Stomach smooth muscle (tissue), 2 donors: ENCODE results near the gene SCAMP4.
A peak's percentile ranks its signal among the peaks of the same experiment; 100 is the strongest.
"Not testable (repeated sequence)": the region's sequence is repeated elsewhere in the genome, so short reads cannot be mapped to it uniquely, and the experiment has no call there.

Experiments
- H3K27ac ChIP-seq: one replicate; pipeline ENCODE4 v1.7.0; 2013; ENCODE audit warnings: mild to moderate bottlenecking, low read length, inconsistent platforms
- H3K27me3 ChIP-seq, 2 donors: one replicate each; pipeline ENCODE4 v1.7.0; 2013; ENCODE audit warnings: low read length in 2 of 2; ENCODE audit not compliant: insufficient read depth in 2 of 2, control insufficient read depth in 1 of 2
- H3K36me3 ChIP-seq, 2 donors: one replicate each; pipeline ENCODE4 v1.7.0; 2013; ENCODE audit warnings: low read length in 2 of 2; ENCODE audit not compliant: control insufficient read depth in 2 of 2, insufficient read depth in 2 of 2
- H3K4me1 ChIP-seq: one replicate; pipeline ENCODE4 v1.7.0; 2013; ENCODE audit warnings: low read length; ENCODE audit not compliant: control insufficient read depth, insufficient read depth
- H3K4me3 ChIP-seq, 2 donors: one replicate each; pipeline ENCODE4 v1.7.0; 2013; ENCODE audit warnings: low read length in 2 of 2
- H3K9ac ChIP-seq, 2 donors: one replicate each; pipeline ENCODE4 v1.7.0; 2013; ENCODE audit warnings: low read length in 2 of 2, mild to moderate bottlenecking in 1 of 2
- H3K9me3 ChIP-seq, 2 donors: one replicate each; pipeline ENCODE4 v1.7.0; 2013; ENCODE audit warnings: low read length in 2 of 2; ENCODE audit not compliant: control insufficient read depth in 2 of 2
- donor health status: healthy.
- donor health status: Pancreatic carcinoma.

Gene SCAMP4

DNA sequence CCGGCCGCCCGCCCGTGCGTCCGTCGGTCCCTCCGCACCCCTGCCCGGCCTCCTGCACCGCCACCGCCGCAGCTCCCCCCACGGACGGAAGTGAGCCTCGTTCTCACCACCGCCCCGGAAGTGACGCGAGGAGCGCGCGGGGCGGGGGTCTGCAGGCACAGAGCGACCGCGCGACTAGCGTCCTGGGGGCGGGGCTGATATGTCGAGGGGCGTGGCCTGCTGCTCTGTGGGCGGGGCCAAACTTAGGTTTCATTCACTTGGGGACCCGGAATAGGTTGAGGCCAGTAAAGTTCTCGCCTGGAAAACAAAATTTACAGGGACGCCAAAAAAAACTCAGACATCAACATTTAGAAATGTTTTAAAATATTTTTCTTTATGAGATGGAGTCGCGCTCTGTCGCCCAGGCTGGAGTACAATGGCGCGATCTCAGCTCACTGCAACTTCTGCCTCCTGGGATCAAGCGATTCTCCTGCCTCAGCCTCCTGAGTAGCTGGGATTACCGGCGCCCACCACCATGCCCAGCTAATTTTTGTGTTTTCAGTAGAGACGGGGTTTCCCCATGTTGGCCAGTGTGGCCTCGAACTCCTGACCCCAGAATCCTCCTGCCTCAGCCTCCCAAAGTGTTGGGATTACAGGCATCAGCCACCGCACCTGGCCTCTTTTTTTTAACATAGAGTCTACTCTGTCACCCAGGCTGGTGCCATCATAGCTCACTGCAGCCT lies 19.6 kb upstream of the SCAMP4 start, which contains the start of gene ABHD17A:
TSS of gene ABHD17A (minus strand) at position 99 of the 722 bp plus-strand sequence. CDS start 3,930 bp downstream, outside the sequence.
- peak within 1 kb of the TSS; percentile 79 to 92 for H3K4me3 ChIP-seq
- peak within 1 kb of the TSS; percentile 41 for H3K27ac ChIP-seq
- not testable (repeated sequence) for H3K27me3 ChIP-seq, H3K9me3 ChIP-seq, H3K36me3 ChIP-seq
- H3K9ac ChIP-seq = peak within 1 kb of the TSS; percentile 82 to 83
- H3K4me1 ChIP-seq = peaks cover 30% of the 10 kb centered on the region

DNA sequence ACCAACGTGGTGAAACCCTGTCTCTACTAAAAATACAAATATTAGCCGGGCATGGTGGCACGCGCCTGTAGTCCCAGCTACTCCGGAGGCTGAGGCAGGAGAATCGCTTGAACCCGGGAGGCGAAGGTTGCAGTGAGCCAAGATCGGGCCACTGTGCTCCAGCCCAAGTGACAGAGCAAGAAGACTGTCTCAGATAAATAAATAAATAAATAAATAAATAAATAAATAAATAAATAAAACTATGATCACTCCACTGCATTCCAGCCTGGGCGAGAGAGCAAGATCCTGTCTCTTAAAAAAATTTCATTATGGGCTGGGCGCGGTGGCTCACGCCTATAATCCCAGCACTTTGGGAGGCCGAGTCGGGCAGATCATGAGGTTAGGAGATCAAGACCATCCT lies 18.8 kb upstream of the SCAMP4 start:
- H3K9me3 ChIP-seq, H3K36me3 ChIP-seq, H3K4me3 ChIP-seq, H3K27me3 ChIP-seq, H3K9ac ChIP-seq, H3K27ac ChIP-seq: not testable (repeated sequence)
- H3K4me1 ChIP-seq = peaks cover 30% of the 10 kb centered on the region

DNA sequence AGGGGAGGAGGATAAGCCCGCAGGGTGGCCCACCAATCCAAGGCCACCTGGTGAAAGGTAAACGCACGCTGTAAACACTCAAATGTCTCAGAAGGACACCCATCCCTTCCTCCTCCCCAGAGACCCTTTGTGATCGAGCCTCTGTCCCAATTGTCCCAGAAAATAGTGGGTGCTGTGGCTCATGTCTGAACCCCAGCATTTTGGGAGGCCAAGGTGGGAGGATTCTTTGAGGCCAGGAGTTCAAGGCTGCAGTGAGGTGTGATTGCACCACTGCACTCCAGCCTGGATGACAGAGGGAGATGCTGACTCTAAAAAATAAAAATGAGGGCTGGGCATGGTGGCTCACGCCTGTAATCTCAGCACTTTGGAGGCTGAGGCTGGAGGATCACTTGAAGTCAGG lies 16.8 kb upstream of the SCAMP4 start:
- Histone ChIP-seq H3K9me3 (no peaks in the 10 kb centered on the region), H3K36me3 (no peaks in the 10 kb centered on the region), H3K27ac (no peak overlapping the region), H3K4me1 (peaks cover 15% of the 10 kb centered on the region), H3K27me3 (no peaks in the 10 kb centered on the region), H3K4me3 (no peak overlapping the region), H3K9ac (no peak overlapping the region)

DNA sequence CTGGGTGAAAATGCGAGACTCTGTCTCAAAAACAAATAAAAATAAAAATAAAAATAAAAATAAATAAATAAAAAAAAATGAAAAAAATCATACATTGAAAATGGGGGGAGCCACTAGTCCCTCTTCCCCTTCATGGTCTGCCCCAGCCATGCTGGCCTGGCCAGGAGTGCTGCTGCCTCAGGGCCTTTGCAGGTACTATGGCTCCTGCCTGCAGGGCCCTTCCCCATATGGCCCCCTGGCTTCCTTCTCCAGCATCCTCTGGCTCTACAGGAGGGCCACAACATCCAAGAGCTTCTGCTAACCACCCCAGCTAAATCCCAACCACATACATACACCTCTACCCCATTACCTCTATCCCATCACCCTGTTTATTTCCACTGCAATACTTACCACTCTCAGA lies 15.3 kb upstream of the SCAMP4 start:
- H3K27ac ChIP-seq = no peak overlapping the region
- no peak overlapping the region for H3K9ac ChIP-seq
- no peaks in the 10 kb centered on the region for H3K36me3 ChIP-seq
- H3K4me3 ChIP-seq = no peak overlapping the region
- peaks cover under 1% of the 10 kb centered on the region for H3K4me1 ChIP-seq
- no peaks in the 10 kb centered on the region for H3K9me3 ChIP-seq
- no peaks in the 10 kb centered on the region for H3K27me3 ChIP-seq

DNA sequence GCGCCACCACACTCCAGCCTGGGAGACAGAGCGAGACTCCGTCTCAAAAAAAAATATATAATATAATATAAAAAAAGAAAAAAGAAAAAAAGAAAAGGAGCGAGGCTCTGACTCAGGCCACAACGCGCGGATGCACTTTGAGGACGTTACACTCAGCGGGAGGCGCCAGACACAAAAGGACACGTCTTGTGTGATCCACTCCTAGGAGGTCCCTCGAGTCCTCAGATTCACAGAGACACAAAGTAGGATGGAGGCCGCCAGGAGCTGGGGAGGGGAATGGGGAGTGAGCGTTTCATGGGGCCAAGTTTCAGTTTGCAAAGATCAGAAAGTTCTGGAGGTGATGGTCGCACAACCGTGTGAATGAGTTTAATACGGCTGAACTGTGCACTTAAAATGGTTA lies 11.4 kb upstream of the SCAMP4 start:
- Histone ChIP-seq H3K9ac (no peak overlapping the region), H3K36me3 (no peaks in the 10 kb centered on the region), H3K27me3 (no peaks in the 10 kb centered on the region), H3K4me3 (no peak overlapping the region), H3K9me3 (no peaks in the 10 kb centered on the region), H3K27ac (no peak overlapping the region), H3K4me1 (peaks cover 5% of the 10 kb centered on the region)

DNA sequence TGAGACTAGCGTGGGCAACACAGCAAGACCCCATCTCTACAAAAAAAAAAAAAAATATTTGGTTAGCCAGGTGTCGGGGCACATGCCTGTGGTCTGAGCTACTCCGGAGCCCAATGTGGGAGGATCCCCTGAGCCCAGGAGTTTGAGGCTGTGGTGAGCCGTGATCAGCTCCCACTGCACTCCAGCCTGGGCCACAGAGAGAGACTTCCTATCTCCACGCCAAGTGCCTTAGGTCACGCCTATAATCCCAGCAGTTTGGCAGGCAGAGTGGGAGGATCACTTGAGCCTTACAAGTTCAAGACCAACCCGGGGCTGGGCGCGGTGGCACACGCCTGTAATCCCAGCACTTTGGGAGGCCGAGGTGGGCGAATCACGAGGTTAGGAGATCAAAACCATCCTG lies 8.7 kb upstream of the SCAMP4 start:
- H3K27me3 ChIP-seq = no peaks in the 10 kb centered on the region
- H3K27ac ChIP-seq = no peak overlapping the region
- no peaks in the 10 kb centered on the region for H3K36me3 ChIP-seq
- peaks cover 5% of the 10 kb centered on the region for H3K4me1 ChIP-seq
- H3K4me3 ChIP-seq = no peak overlapping the region
- no peak overlapping the region for H3K9ac ChIP-seq
- no peaks in the 10 kb centered on the region for H3K9me3 ChIP-seq

DNA sequence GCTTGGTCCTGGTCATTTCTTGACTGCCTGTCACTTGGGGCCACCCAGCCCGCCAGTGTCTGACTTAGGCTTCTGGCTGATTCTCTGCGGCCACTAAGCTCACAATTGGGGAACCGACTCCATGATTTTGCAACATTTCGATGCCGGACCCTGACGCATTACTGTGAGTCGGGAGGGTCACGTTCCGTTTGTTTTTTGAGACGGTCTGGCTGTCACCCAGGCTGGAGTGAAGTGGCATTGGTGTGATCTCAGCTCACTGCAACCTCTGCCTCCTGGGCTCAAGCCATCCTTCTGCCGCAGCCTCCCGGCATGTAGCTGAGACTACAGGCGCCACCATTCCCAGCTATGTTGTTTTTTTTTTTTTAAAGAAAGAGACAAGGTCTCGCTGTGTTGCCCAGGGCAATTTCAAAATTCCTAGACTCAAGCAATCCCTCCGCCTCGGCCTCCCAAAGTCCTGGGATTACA lies 3.2 kb upstream of the SCAMP4 start:
- Histone ChIP-seq H3K4me3 (no peak overlapping the region), H3K4me1 (peaks cover 15% of the 10 kb centered on the region), H3K27me3 (no peaks in the 10 kb centered on the region), H3K36me3 (no peaks in the 10 kb centered on the region), H3K9ac (no peak overlapping the region), H3K9me3 (no peaks in the 10 kb centered on the region), H3K27ac (no peak overlapping the region)

DNA sequence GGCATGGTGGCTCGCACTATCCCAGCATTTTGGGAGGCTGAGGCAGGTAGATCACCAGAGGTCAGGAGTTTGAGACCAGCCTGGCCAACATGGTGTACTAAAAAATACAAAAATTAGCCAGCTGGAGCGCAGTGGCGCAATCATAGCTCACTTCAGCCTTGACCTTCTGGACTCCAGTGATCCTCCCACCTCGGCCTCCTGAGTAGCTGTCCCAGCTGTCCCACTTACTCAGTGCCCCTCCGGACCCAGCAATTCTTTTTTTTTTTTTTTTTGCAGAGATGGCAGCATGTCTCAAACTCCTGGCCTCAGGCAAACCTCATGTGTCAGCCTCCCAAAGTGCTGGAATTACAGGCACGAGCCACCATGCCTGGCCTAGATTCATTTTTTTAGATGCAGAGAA lies 2.3 kb upstream of the SCAMP4 start:
- Histone ChIP-seq H3K27ac (no peak overlapping the region), H3K9ac (no peak overlapping the region), H3K36me3 (no peaks in the 10 kb centered on the region), H3K4me1 (peaks cover 10% of the 10 kb centered on the region), H3K4me3 (no peak overlapping the region), H3K9me3 (no peaks in the 10 kb centered on the region), H3K27me3 (no peaks in the 10 kb centered on the region)

DNA sequence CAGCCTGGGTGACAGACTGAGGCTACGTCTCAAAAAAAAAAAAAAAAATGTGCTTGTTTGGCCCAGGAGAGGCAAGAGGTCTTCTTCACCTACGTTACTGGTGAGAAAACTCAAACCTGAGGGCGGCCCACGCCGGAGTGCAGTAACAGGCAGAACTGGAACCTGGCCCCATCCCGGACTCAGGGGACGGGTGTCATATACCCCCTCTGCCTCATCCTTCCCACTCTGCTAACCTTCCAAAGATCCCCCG lies 414 bp upstream of the SCAMP4 start:
- Histone ChIP-seq H3K9me3 (no peaks in the 10 kb centered on the region), H3K9ac (no peak overlapping the region), H3K4me1 (peaks cover 17% of the 10 kb centered on the region), H3K4me3 (peak overlapping the region; percentile 35 to 80), H3K27ac (no peak overlapping the region), H3K36me3 (no peaks in the 10 kb centered on the region), H3K27me3 (no peaks in the 10 kb centered on the region)

DNA sequence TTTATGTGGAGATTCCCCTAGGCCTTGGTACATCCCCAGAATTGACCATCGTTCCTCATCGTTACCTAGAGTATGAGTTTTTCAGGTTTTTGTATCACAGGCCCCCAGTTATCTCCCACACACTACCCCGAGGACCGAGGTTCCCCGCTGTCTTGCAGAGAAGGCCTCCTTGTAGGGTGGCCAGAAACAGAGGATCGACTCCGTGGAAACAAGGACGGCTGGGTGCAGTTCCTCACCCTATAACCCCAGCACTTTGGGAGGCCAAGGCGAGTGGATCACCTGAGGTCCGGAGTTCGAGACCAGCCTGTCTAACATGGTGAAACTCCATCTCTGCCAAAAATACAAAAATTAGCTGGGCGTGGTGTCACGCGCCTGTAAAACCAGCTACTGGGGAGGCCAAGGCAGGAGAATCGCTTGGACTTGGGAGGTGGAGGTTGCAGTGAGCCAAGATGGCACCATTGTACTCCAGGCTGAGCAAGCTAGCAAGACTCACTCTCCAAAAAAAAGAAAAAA lies 720 bp downstream of the SCAMP4 start:
- no peaks in the 10 kb centered on the region for H3K27me3 ChIP-seq
- H3K9me3 ChIP-seq = no peaks in the 10 kb centered on the region
- peak overlapping the region; percentile 80 to 89 for H3K4me3 ChIP-seq
- peak overlapping the region; percentile 75 to 78 for H3K9ac ChIP-seq
- peaks cover 17% of the 10 kb centered on the region for H3K4me1 ChIP-seq
- no peaks in the 10 kb centered on the region for H3K36me3 ChIP-seq
- peak overlapping the region; percentile 18 for H3K27ac ChIP-seq

DNA sequence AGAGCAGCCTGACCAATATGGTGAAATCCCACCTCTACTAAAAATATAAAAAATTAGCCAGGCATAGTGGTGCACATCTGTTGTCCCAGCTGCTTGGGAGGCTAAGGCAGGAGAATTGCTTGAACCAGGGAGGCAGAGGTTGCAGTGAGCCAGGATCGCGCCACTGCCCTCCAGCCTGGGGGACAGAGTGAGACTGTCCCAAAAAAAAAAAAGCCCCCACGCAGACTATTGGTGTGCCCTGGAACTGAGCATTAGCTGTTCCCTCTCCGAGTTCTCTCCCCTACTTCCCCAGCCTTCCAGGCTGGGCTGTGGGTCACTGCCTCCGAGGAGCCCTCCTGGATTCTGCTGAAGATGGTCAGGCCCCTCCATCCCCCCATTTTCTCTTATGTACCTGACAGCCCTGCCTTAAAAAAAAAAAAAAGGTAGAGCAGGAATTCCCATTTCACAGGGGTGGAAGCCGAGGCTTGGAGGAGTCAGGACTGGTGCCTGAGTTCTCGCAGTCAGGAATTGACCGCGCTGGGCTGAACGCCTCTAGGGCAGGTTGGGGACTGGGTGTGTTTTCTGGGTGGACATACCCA lies 1.9 kb downstream of the SCAMP4 start:
- peaks cover 17% of the 10 kb centered on the region for H3K4me1 ChIP-seq
- no peak overlapping the region for H3K9ac ChIP-seq
- no peak overlapping the region for H3K27ac ChIP-seq
- H3K4me3 ChIP-seq = no peak overlapping the region
- no peaks in the 10 kb centered on the region for H3K36me3 ChIP-seq
- H3K27me3 ChIP-seq = no peaks in the 10 kb centered on the region
- H3K9me3 ChIP-seq = no peaks in the 10 kb centered on the region
